Stimulated activated CD8-positive, alpha-beta memory T cell treated with anti-CD3 and anti-CD28 coated beads, Interleukin-15, amount 100 ng/mL, for 24 hours (primary cell): ENCODE results near the gene PPP4R3A.
"Not testable (repeated sequence)": the region's sequence is repeated elsewhere in the genome, so short reads cannot be mapped to it uniquely, and the experiment has no call there.

Source experiments
- DNase-seq: peaks from one replicate; pipeline ENCODE4 v3.0.0-alpha.2; 2020; ENCODE audit warnings: low read depth

Gene PPP4R3A

GRCh38 chr14:91503000-91503504, 7.1 kb downstream of the PPP4R3A start:
- no peak for DNase-seq

GRCh38 chr14:91501951-91502930, 7.9 kb downstream of the PPP4R3A start:
- DNase-seq = no peak

GRCh38 chr14:91501348-91501747, 8.8 kb downstream of the PPP4R3A start:
- no peak for DNase-seq

- DNase-seq = no peak
Measured at GRCh38 chr14:91496790-91497189, 13.3 kb downstream of the PPP4R3A start.

- not testable (repeated sequence) for DNase-seq
Measured at GRCh38 chr14:91494392-91495065, 15.6 kb downstream of the PPP4R3A start.

- no peak for DNase-seq
Measured at GRCh38 chr14:91493169-91493568, 16.9 kb downstream of the PPP4R3A start.

GRCh38 chr14:91484744-91485143, 25.4 kb downstream of the PPP4R3A start:
- DNase-seq = no peak

GRCh38 chr14:91484186-91484585, 25.9 kb downstream of the PPP4R3A start:
- DNase-seq = no peak

GRCh38 chr14:91482263-91483013, 27.7 kb downstream of the PPP4R3A start:
- no peak for DNase-seq

- DNase-seq = no peak
Measured at GRCh38 chr14:91477388-91477787, 32.7 kb downstream of the PPP4R3A start.

GRCh38 chr14:91473046-91473445, 37.1 kb downstream of the PPP4R3A start:
- DNase-seq = no peak

GRCh38 chr14:91470216-91470615, 39.9 kb downstream of the PPP4R3A start:
- DNase-seq = no peak

GRCh38 chr14:91466192-91466591, 43.9 kb downstream of the PPP4R3A start:
- no peak for DNase-seq

GRCh38 chr14:91464615-91465205, 45.4 kb downstream of the PPP4R3A start:
- no peak for DNase-seq

- no peak for DNase-seq
Measured at GRCh38 chr14:91458612-91459011, 51.5 kb downstream of the PPP4R3A start.

GRCh38 chr14:91456283-91456682, 53.8 kb downstream of the PPP4R3A start:
- no peak for DNase-seq

- DNase-seq = no peak
Measured at GRCh38 chr14:91454580-91454979, 55.5 kb downstream of the PPP4R3A start.

GRCh38 chr14:91454155-91454554, 56.0 kb downstream of the PPP4R3A start:
- DNase-seq = no peak

- no peak for DNase-seq
Measured at GRCh38 chr14:91453744-91454143, 56.4 kb downstream of the PPP4R3A start.

GRCh38 chr14:91444335-91445020, 65.6 kb downstream of the PPP4R3A start:
- DNase-seq = no peak

GRCh38 chr14:91439345-91439744, 70.8 kb downstream of the PPP4R3A start:
- DNase-seq = no peak
